Measurements from ENCODE around the gene SLC27A1. TPM values are rescaled to one million over a fixed set of nuclear protein-coding genes. Genes with fewer than 3 reads are reported as not detected.
"Not testable (repeated sequence)": the region's sequence is repeated elsewhere in the genome, so short reads cannot be mapped to it uniquely, and the experiment has no call there.

Gene SLC27A1
- total and polyA plus RNA-seq, 5 donors, result 28.2 to 63.6 (median 38.7) TPM

GRCh38 chr19:17500447-17501198 is 30.3 kb downstream of the SLC27A1 start:
- Histone ChIP-seq H3K27me3 (ENCODE audit: control insufficient read depth, insufficient read depth) (no peaks in the 10 kb centered on the region), H3K9me3 (ENCODE audit: control insufficient read depth, low read length) (no peaks in the 10 kb centered on the region), H3K4me3 (ENCODE audit: low read length) (no peak overlapping the region), H3K27ac (ENCODE audit: low read length) (peak overlapping the region; percentile 65), H3K4me1 (ENCODE audit: control insufficient read depth, insufficient read depth, low read length) (peaks cover 7% of the 10 kb centered on the region)
- intact Hi-C loops (cut with DNase I), result no loop called here
- peak in 2 of 3 donors; percentile 42 to 63 for DNase-seq
- no peak for ATAC-seq
- WGBS, result 91% methylated on average over 27 of the region's 27 CpGs

- Histone ChIP-seq H3K27me3 (ENCODE audit: control insufficient read depth, insufficient read depth) (no peaks in the 10 kb centered on the region), H3K4me1 (ENCODE audit: control insufficient read depth, insufficient read depth, low read length) (peaks cover 7% of the 10 kb centered on the region), H3K4me3 (ENCODE audit: low read length) (no peak overlapping the region), H3K9me3 (ENCODE audit: control insufficient read depth, low read length) (no peaks in the 10 kb centered on the region), H3K27ac (ENCODE audit: low read length) (no peak overlapping the region)
- DNase-seq, result no peak
- intact Hi-C loops (cut with DNase I), result no loop called here
- WGBS, result 94% methylated on average over 6 of the region's 6 CpGs
- no peak for ATAC-seq
Measured at GRCh38 chr19:17503240-17503639, 32.9 kb downstream of the SLC27A1 start.

GRCh38 chr19:17504030-17504429 is 33.7 kb downstream of the SLC27A1 start:
- intact Hi-C loops (cut with DNase I), result no loop called here
- Histone ChIP-seq H3K27me3 (ENCODE audit: control insufficient read depth, insufficient read depth) (no peaks in the 10 kb centered on the region), H3K4me3 (ENCODE audit: low read length) (no peak overlapping the region), H3K27ac (ENCODE audit: low read length) (no peak overlapping the region), H3K9me3 (ENCODE audit: control insufficient read depth, low read length) (no peaks in the 10 kb centered on the region), H3K4me1 (ENCODE audit: control insufficient read depth, insufficient read depth, low read length) (peaks cover 7% of the 10 kb centered on the region)
- over 99% methylated on average over 2 of the region's 2 CpGs for WGBS
- no peak for ATAC-seq
- peak in 1 of 3 donors; percentile 45 for DNase-seq

GRCh38 chr19:17504456-17504855 is 34.1 kb downstream of the SLC27A1 start:
- ATAC-seq, result no peak
- no peaks in the 10 kb centered on the region for H3K9me3 ChIP-seq (ENCODE audit: control insufficient read depth, low read length)
- DNase-seq, result peak in 1 of 3 donors; percentile 33
- peaks cover 7% of the 10 kb centered on the region for H3K4me1 ChIP-seq (ENCODE audit: control insufficient read depth, insufficient read depth, low read length)
- 91% methylated on average over 13 of the region's 13 CpGs for WGBS
- H3K27me3 ChIP-seq (ENCODE audit: control insufficient read depth, insufficient read depth), result no peaks in the 10 kb centered on the region
- H3K27ac ChIP-seq (ENCODE audit: low read length), result no peak overlapping the region
- no peak overlapping the region for H3K4me3 ChIP-seq (ENCODE audit: low read length)
- intact Hi-C loops (cut with DNase I), result no loop called here

- Histone ChIP-seq H3K27me3 (ENCODE audit: control insufficient read depth, insufficient read depth) (no peaks in the 10 kb centered on the region), H3K9me3 (ENCODE audit: control insufficient read depth, low read length) (no peaks in the 10 kb centered on the region), H3K4me3 (ENCODE audit: low read length) (no peak overlapping the region), H3K27ac (ENCODE audit: low read length) (no peak overlapping the region), H3K4me1 (ENCODE audit: control insufficient read depth, insufficient read depth, low read length) (peaks cover 4% of the 10 kb centered on the region)
- WGBS, result 63% methylated on average over 10 of the region's 10 CpGs
- no peak for ATAC-seq
- intact Hi-C loops (cut with DNase I), result no loop called here
- peak in 1 of 3 donors; percentile 54 for DNase-seq
Measured at GRCh38 chr19:17505223-17505622, 34.9 kb downstream of the SLC27A1 start.

GRCh38 chr19:17506745-17507144 is 36.4 kb downstream of the SLC27A1 start:
- 78% methylated on average over 9 of the region's 9 CpGs for WGBS
- no peak overlapping the region for H3K27ac ChIP-seq (ENCODE audit: low read length)
- ATAC-seq, result no peak

GRCh38 chr19:17508558-17508933 is 38.2 kb downstream of the SLC27A1 start:
- intact Hi-C loops (cut with DNase I); H3K9me3 ChIP-seq (ENCODE audit: control insufficient read depth, low read length); H3K4me3 ChIP-seq (ENCODE audit: low read length); ATAC-seq; H3K4me1 ChIP-seq (ENCODE audit: control insufficient read depth, insufficient read depth, low read length); H3K27me3 ChIP-seq (ENCODE audit: control insufficient read depth, insufficient read depth): not testable (repeated sequence)
- DNase-seq, result peak in 1 of 3 donors; percentile 7
- 94% methylated on average over 3 of the region's 3 CpGs for WGBS
- peak overlapping the region; percentile 56 for H3K27ac ChIP-seq (ENCODE audit: low read length)

More at GRCh38 chr19:17506745-17507144, 36.4 kb downstream of the SLC27A1 start:
- H3K4me1 ChIP-seq (ENCODE audit: control insufficient read depth, insufficient read depth, low read length), result peaks cover 7% of the 10 kb centered on the region
- H3K4me3 ChIP-seq (ENCODE audit: low read length), result no peak overlapping the region
- intact Hi-C loops (cut with DNase I), result no loop called here
- H3K9me3 ChIP-seq (ENCODE audit: control insufficient read depth, low read length), result no peaks in the 10 kb centered on the region
- DNase-seq, result peak in 1 of 3 donors; percentile 50
- no peaks in the 10 kb centered on the region for H3K27me3 ChIP-seq (ENCODE audit: control insufficient read depth, insufficient read depth)

- H3K4me3 ChIP-seq (ENCODE audit: low read length), result peak overlapping the region; percentile 77
- intact Hi-C loops (cut with DNase I), result no loop called here
- peak in 1 of 3 donors; percentile 51 for DNase-seq
Measured at GRCh38 chr19:17510220-17510993, 40.1 kb downstream of the SLC27A1 start.

GRCh38 chr19:17511724-17512573 is 41.6 kb downstream of the SLC27A1 start:
- intact Hi-C loops (cut with DNase I), result no loop called here
- Histone ChIP-seq H3K27ac (ENCODE audit: low read length) (peak overlapping the region; percentile 92), H3K4me3 (ENCODE audit: low read length) (peak overlapping the region; percentile 77), H3K4me1 (ENCODE audit: control insufficient read depth, insufficient read depth, low read length) (peaks cover 7% of the 10 kb centered on the region), H3K9me3 (ENCODE audit: control insufficient read depth, low read length) (no peaks in the 10 kb centered on the region), H3K27me3 (ENCODE audit: control insufficient read depth, insufficient read depth) (no peaks in the 10 kb centered on the region)
- DNase-seq, result peak; percentile 90 to 96 (median 95)
- WGBS, result under 1% methylated on average over 82 of the region's 82 CpGs
- peak; percentile 81 to 82 for ATAC-seq

More at GRCh38 chr19:17510220-17510993, 40.1 kb downstream of the SLC27A1 start:
- H3K9me3 ChIP-seq (ENCODE audit: control insufficient read depth, low read length), result no peaks in the 10 kb centered on the region
- H3K27me3 ChIP-seq (ENCODE audit: control insufficient read depth, insufficient read depth), result no peaks in the 10 kb centered on the region
- peaks cover 7% of the 10 kb centered on the region for H3K4me1 ChIP-seq (ENCODE audit: control insufficient read depth, insufficient read depth, low read length)
- WGBS, result 38% methylated on average over 13 of the region's 13 CpGs
- ATAC-seq, result no peak
- peak overlapping the region; percentile 56 for H3K27ac ChIP-seq (ENCODE audit: low read length)

GRCh38 chr19:17512574-17512939 is 42.2 kb downstream of the SLC27A1 start:
- 51% methylated on average over 9 of the region's 9 CpGs for WGBS
- peaks cover under 1% of the 10 kb centered on the region for H3K9me3 ChIP-seq (ENCODE audit: control insufficient read depth, low read length)
- intact Hi-C loops (cut with DNase I), result no loop called here
- H3K27ac ChIP-seq (ENCODE audit: low read length), result peak overlapping the region; percentile 92
- H3K4me1 ChIP-seq (ENCODE audit: control insufficient read depth, insufficient read depth, low read length), result peaks cover 7% of the 10 kb centered on the region
- no peak for ATAC-seq
- H3K4me3 ChIP-seq (ENCODE audit: low read length), result peak overlapping the region; percentile 77
- DNase-seq, result peak in 1 of 3 donors; percentile 57
- H3K27me3 ChIP-seq (ENCODE audit: control insufficient read depth, insufficient read depth), result no peaks in the 10 kb centered on the region
